ENCODE results near the gene ZNF479. TPM values are rescaled to one million over a fixed set of nuclear protein-coding genes. Genes with fewer than 3 reads are reported as not detected.
"Not testable (repeated sequence)": the region's sequence is repeated elsewhere in the genome, so short reads cannot be mapped to it uniquely, and the experiment has no call there.

ZNF479 gene
- total RNA-seq, 1 donor from 2014 or later: not detected

DNA sequence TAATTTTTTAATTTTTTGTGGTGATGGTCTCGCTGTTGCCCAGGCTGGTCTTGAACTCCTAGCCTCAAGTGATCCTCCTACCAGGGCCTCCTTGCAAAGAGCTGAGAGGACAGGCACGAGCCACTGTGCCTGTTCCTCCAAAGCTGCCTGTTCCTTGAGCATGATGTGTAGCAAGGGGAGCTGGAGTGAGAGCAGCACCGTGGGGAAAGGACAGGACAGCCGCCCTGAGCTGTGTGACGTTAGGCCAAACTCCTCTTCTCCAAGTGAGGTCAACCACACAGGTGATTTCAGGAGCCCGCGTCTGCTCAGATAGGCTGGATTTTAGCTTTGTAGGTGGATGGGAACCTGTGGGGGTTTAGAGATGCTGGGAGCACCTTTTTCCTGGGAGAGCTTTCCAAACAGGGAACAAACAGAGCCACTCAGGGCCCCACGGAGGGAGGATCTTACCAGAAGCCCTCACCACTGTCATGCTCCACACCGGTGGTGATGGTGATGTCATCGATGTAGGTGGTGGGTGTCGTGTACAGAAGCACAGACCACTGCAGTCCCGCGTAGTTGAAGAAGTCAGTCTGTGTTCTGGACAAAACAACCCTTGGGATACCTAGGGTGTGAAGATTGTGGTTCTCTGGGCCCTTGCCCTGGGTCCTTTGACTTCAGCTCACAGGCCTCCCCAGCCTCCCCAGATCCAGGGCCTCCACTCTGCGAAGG is 44.8 kb upstream of the ZNF479 start:
- no peaks in the 10 kb centered on the region for H3K4me1 Mint-ChIP-seq
- no peak for DNase-seq (ENCODE audit: low spot score in 2 of 2, unreplicated experiment in 2 of 2)
- H3K36me3 Mint-ChIP-seq: no peaks in the 10 kb centered on the region

DNA sequence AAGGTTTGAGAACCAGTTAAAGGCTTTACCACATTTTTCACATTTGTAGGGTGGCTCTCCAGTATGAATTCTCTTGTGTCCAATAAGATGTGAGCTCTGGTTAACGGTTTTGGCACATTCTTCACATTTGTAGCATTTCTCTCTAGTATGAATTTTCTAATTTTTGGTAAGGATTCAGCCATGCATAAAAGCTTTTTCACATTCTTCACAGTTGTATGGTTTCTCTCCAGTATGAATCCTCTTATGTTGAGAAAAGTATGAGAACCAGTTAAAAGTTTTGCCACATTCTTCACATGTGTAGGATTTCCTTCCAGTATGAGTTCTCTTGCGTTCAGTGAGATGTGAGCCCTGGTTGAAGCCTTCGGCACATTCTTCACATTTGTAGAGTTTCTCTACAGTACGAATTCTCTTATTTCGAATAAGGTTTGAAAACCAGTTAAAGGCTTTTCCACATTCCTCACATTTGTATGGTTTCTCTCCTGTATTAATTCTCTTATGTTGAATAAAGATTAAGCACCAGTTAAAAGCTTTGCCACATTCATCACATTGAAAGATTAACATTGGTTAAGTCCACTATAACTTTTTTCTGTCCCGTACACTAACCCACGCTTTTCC is 33.2 kb upstream of the ZNF479 start:
- no peak overlapping the region for H3K27ac Mint-ChIP-seq
- no peak overlapping the region for H3K4me3 Mint-ChIP-seq
- TF ChIP-seq, protein P1, sequence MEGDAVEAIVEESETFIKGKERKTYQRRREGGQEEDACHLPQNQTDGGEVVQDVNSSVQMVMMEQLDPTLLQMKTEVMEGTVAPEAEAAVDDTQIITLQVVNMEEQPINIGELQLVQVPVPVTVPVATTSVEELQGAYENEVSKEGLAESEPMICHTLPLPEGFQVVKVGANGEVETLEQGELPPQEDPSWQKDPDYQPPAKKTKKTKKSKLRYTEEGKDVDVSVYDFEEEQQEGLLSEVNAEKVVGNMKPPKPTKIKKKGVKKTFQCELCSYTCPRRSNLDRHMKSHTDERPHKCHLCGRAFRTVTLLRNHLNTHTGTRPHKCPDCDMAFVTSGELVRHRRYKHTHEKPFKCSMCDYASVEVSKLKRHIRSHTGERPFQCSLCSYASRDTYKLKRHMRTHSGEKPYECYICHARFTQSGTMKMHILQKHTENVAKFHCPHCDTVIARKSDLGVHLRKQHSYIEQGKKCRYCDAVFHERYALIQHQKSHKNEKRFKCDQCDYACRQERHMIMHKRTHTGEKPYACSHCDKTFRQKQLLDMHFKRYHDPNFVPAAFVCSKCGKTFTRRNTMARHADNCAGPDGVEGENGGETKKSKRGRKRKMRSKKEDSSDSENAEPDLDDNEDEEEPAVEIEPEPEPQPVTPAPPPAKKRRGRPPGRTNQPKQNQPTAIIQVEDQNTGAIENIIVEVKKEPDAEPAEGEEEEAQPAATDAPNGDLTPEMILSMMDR (IDR thresholded peaks at IDR 0.05; ENCODE audit: unreplicated experiment): no peak
- no peaks in the 10 kb centered on the region for H3K27me3 Mint-ChIP-seq (ENCODE audit: low read depth)
- no peaks in the 10 kb centered on the region for H3K4me1 Mint-ChIP-seq
- H3K36me3 Mint-ChIP-seq: peaks cover 8% of the 10 kb centered on the region
- DNase-seq (ENCODE audit: low spot score in 2 of 2, unreplicated experiment in 2 of 2): no peak
- H3K9me3 Mint-ChIP-seq: peaks cover 37% of the 10 kb centered on the region

More for the DNA sequence above, 44.8 kb upstream of the ZNF479 start:
- TF ChIP-seq, protein P1 (IDR thresholded peaks at IDR 0.05; ENCODE audit: unreplicated experiment): no peak
- no peaks in the 10 kb centered on the region for H3K27me3 Mint-ChIP-seq (ENCODE audit: low read depth)
- peaks cover 15% of the 10 kb centered on the region for H3K9me3 Mint-ChIP-seq
- H3K27ac Mint-ChIP-seq: no peak overlapping the region
- no peak overlapping the region for H3K4me3 Mint-ChIP-seq

DNA sequence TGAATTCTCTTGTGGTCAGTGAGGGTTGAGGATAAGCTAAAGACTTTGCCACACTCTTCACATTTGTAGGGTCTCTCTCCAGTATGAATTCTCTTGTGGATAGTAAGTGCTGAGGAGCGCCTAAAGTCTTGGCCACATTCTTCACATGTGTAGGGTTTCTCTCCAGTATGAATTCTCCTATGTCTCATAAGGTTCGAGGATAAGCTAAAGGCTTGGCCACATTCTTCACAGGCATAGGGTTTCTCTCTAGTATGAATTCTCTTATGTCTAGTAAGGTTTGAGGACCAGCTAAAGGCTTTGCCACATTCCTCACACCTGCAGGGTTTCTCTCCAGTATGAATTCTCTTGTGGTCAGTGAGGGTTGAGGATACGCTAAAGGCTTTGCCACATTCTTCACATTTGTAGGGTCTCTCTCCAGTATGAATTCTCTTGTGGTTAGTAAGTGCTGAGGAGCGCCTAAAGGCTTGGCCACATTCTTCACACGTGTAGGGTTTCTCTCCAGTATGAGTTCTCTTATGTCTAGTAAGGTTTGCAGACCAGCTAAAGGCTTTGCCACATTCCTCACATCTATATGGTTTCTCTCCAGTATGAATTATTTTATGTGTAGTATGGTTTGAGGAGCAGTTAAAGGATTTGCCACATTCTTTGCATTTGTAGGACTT is 12.0 kb downstream of the ZNF479 start:
- H3K4me3 Mint-ChIP-seq; H3K36me3 Mint-ChIP-seq; H3K27ac Mint-ChIP-seq; H3K4me1 Mint-ChIP-seq; H3K27me3 Mint-ChIP-seq (ENCODE audit: low read depth); DNase-seq (ENCODE audit: low spot score in 2 of 2, unreplicated experiment in 2 of 2): not testable (repeated sequence)
- peaks cover 32% of the 10 kb centered on the region for H3K9me3 Mint-ChIP-seq
